HL-60 (cell line): ENCODE data around the gene DNAH10.

Experiments used
- POLR2AphosphoS5 ChIP-seq: IDR thresholded peaks from 2 replicates; pipeline ENCODE4 v1.6.1; 2012; ENCODE audit warnings: low read depth
- TF ChIP-seq, protein P1 (sequence below): IDR thresholded peaks from one replicate; pipeline ENCODE4 v1.5.1; 2011; ENCODE audit warnings: low read length, control low read depth, inconsistent platforms; ENCODE audit not compliant: insufficient read depth

DNA sequence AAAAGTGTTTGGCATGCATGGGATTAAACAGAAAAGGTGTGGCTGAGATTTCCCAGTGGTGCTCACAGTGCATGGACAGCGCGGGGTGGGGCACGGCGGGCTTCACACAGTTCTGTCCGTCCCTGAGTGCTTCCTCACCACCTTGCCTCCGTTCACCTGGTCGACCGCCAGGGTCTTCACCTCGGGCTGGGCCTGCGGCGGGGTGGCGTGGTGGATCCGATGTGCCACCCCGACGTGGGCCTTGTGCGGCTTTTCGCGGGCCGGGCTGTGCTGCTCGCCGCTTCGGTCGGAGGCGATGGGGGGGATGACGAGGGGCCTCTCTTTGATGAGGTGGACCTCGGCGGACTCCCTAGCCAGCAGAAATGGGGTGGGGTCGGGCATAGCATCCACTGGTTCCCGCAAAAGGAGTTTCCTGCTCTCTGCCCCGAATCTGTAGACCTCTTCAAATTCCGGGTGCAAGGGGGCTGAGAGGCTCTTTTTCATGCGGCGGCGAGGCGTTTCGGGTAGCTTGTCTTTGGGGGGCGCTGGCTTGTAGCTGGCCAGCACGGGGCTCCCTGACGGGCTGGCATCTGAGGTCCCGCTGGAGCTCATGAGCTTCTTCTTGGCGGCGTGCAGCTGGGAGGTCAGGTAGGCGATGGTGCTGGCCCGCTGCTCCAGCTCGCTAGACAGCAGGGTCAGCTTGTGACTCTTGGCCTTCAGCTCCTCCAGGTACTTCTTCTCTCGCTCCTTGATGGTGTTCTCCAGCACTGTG is 175.0 kb downstream of the DNAH10 start:
- TF ChIP-seq, protein P1, sequence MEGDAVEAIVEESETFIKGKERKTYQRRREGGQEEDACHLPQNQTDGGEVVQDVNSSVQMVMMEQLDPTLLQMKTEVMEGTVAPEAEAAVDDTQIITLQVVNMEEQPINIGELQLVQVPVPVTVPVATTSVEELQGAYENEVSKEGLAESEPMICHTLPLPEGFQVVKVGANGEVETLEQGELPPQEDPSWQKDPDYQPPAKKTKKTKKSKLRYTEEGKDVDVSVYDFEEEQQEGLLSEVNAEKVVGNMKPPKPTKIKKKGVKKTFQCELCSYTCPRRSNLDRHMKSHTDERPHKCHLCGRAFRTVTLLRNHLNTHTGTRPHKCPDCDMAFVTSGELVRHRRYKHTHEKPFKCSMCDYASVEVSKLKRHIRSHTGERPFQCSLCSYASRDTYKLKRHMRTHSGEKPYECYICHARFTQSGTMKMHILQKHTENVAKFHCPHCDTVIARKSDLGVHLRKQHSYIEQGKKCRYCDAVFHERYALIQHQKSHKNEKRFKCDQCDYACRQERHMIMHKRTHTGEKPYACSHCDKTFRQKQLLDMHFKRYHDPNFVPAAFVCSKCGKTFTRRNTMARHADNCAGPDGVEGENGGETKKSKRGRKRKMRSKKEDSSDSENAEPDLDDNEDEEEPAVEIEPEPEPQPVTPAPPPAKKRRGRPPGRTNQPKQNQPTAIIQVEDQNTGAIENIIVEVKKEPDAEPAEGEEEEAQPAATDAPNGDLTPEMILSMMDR: no peak
- TF ChIP-seq POLR2AphosphoS5: no peak
